GM18520 (cell line): ENCODE results near the gene ABHD17A.
A peak's percentile ranks its signal among the peaks of the same experiment; 100 is the strongest.
"Not testable (repeated sequence)": the region's sequence is repeated elsewhere in the genome, so short reads cannot be mapped to it uniquely, and the experiment has no call there.

Experiments
- ATAC-seq: cut with Tn5 transposase; IDR thresholded peaks from one replicate; pipeline ENCODE4 v1.9.1; 2021; ENCODE audit not compliant: unreplicated experiment

Gene ABHD17A

GRCh38 chr19:1911098-1911497 is 25.8 kb upstream of the ABHD17A start:
- ATAC-seq: no peak

- no peak for ATAC-seq
Measured at GRCh38 chr19:1910177-1910576, 24.9 kb upstream of the ABHD17A start.

- no peak for ATAC-seq
Measured at GRCh38 chr19:1909761-1910080, 24.4 kb upstream of the ABHD17A start.

DNA sequence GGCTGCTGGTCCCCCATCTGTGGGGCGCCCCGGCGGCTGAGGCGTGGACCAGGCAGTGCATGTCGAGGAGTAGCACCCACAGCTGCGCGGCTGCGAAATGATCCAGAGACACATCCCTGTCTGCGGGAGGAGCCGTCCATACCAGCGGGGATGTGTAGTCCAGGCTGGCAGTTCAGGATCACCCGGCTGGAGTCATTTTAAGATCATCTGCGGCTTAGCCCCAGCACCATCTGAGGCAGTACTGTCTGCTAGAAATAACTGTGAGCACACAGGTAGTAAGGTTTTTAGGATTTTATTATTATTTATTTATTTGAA is 23.0 kb upstream of the ABHD17A start:
- ATAC-seq: no peak

DNA sequence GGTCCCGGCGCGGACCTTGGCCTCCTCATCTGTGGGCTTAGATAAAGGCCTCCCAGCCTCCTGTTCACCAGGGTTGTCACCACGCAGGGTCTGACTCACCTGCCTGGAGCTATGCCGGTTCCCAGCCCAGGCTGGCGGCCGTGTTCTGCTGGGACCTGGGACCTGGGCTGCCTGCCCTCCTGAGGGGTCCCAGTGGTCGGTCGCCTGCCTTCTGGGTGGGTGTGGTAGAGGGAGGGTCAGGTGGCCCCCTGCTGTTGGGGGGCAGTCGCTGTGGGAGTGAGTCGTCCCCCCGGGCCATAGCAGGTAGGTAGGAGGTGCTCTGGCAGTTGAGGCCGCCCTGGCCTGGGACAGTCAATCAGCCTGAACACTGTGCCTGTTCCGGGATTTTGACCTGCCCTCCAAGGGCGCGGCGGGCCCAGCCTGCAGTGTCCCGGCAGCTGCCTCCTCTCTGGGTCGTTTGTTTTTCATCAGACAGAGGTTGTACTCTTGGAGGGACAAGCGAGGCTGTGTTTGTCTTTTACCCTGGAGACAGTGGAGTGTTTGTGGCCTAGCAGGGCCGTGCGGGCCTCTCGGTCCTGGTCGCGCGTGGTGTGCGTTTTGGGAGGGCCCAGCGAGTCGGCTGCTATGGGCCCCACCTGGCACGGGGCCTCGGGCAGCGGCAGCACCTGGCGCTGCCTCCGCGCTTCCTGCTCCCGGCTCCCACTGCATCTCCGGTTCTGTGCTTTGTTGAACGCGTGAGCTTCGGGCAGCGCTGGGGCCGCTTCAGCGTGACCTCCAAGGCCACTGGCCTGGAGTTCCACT is 22.5 kb upstream of the ABHD17A start:
- no peak for ATAC-seq

DNA sequence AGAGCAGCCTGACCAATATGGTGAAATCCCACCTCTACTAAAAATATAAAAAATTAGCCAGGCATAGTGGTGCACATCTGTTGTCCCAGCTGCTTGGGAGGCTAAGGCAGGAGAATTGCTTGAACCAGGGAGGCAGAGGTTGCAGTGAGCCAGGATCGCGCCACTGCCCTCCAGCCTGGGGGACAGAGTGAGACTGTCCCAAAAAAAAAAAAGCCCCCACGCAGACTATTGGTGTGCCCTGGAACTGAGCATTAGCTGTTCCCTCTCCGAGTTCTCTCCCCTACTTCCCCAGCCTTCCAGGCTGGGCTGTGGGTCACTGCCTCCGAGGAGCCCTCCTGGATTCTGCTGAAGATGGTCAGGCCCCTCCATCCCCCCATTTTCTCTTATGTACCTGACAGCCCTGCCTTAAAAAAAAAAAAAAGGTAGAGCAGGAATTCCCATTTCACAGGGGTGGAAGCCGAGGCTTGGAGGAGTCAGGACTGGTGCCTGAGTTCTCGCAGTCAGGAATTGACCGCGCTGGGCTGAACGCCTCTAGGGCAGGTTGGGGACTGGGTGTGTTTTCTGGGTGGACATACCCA is 21.8 kb upstream of the ABHD17A start:
- ATAC-seq: no peak

- ATAC-seq: no peak
Measured at GRCh38 chr19:1905863-1906375, 20.6 kb upstream of the ABHD17A start.

GRCh38 chr19:1905110-1905862 is 20.0 kb upstream of the ABHD17A start, which contains the start of the genes ADAT3 and SCAMP4:
Gene ADAT3 (plus strand): TSS chr19:1905399. CDS start chr19:1912048, 6,649 bp downstream.
Gene SCAMP4 (plus strand): TSS chr19:1905399. CDS start chr19:1915020, 9,621 bp downstream.
- ATAC-seq: peak; percentile 76

- no peak for ATAC-seq
Measured at GRCh38 chr19:1904860-1905109, 19.5 kb upstream of the ABHD17A start.

DNA sequence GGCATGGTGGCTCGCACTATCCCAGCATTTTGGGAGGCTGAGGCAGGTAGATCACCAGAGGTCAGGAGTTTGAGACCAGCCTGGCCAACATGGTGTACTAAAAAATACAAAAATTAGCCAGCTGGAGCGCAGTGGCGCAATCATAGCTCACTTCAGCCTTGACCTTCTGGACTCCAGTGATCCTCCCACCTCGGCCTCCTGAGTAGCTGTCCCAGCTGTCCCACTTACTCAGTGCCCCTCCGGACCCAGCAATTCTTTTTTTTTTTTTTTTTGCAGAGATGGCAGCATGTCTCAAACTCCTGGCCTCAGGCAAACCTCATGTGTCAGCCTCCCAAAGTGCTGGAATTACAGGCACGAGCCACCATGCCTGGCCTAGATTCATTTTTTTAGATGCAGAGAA is 17.6 kb upstream of the ABHD17A start:
- no peak for ATAC-seq

GRCh38 chr19:1901940-1902404 is 16.7 kb upstream of the ABHD17A start:
- ATAC-seq: no peak

DNA sequence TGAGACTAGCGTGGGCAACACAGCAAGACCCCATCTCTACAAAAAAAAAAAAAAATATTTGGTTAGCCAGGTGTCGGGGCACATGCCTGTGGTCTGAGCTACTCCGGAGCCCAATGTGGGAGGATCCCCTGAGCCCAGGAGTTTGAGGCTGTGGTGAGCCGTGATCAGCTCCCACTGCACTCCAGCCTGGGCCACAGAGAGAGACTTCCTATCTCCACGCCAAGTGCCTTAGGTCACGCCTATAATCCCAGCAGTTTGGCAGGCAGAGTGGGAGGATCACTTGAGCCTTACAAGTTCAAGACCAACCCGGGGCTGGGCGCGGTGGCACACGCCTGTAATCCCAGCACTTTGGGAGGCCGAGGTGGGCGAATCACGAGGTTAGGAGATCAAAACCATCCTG is 11.2 kb upstream of the ABHD17A start:
- no peak for ATAC-seq

DNA sequence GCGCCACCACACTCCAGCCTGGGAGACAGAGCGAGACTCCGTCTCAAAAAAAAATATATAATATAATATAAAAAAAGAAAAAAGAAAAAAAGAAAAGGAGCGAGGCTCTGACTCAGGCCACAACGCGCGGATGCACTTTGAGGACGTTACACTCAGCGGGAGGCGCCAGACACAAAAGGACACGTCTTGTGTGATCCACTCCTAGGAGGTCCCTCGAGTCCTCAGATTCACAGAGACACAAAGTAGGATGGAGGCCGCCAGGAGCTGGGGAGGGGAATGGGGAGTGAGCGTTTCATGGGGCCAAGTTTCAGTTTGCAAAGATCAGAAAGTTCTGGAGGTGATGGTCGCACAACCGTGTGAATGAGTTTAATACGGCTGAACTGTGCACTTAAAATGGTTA is 8.5 kb upstream of the ABHD17A start:
- no peak for ATAC-seq

DNA sequence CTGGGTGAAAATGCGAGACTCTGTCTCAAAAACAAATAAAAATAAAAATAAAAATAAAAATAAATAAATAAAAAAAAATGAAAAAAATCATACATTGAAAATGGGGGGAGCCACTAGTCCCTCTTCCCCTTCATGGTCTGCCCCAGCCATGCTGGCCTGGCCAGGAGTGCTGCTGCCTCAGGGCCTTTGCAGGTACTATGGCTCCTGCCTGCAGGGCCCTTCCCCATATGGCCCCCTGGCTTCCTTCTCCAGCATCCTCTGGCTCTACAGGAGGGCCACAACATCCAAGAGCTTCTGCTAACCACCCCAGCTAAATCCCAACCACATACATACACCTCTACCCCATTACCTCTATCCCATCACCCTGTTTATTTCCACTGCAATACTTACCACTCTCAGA is 4.6 kb upstream of the ABHD17A start:
- no peak for ATAC-seq

DNA sequence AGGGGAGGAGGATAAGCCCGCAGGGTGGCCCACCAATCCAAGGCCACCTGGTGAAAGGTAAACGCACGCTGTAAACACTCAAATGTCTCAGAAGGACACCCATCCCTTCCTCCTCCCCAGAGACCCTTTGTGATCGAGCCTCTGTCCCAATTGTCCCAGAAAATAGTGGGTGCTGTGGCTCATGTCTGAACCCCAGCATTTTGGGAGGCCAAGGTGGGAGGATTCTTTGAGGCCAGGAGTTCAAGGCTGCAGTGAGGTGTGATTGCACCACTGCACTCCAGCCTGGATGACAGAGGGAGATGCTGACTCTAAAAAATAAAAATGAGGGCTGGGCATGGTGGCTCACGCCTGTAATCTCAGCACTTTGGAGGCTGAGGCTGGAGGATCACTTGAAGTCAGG is 3.1 kb upstream of the ABHD17A start:
- no peak for ATAC-seq

DNA sequence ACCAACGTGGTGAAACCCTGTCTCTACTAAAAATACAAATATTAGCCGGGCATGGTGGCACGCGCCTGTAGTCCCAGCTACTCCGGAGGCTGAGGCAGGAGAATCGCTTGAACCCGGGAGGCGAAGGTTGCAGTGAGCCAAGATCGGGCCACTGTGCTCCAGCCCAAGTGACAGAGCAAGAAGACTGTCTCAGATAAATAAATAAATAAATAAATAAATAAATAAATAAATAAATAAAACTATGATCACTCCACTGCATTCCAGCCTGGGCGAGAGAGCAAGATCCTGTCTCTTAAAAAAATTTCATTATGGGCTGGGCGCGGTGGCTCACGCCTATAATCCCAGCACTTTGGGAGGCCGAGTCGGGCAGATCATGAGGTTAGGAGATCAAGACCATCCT is 1.1 kb upstream of the ABHD17A start:
- not testable (repeated sequence) for ATAC-seq

- no peak for ATAC-seq
Measured at GRCh38 chr19:1884719-1885334, 469 bp downstream of the ABHD17A start.

- no peak for ATAC-seq
Measured at GRCh38 chr19:1884291-1884718, 991 bp downstream of the ABHD17A start.

GRCh38 chr19:1883784-1884183 is 1.5 kb downstream of the ABHD17A start:
- ATAC-seq: no peak

GRCh38 chr19:1882786-1883692 is 2.3 kb downstream of the ABHD17A start:
- no peak for ATAC-seq
